Fibroblast of lung (primary cell): ENCODE data around the gene CD3E. TPM values are rescaled to one million over a fixed set of nuclear protein-coding genes. Genes with fewer than 3 reads are reported as not detected.

ENCODE experiments used
- DNase-seq, 2 donors: peaks; one replicate each; pipeline versions ENCODE4 v3.0.0 to v3.0.0-alpha.2; 2010; ENCODE audit warnings: low read depth in 2 of 2
- H2AFZ ChIP-seq: 2 replicates; pipeline ENCODE4 v1.5.1; 2012; ENCODE audit warnings: low read length, control low read depth, inconsistent platforms
- H3K27ac ChIP-seq: 2 replicates; pipeline ENCODE4 v1.5.1; 2011; ENCODE audit warnings: low read length, control low read depth; ENCODE audit not compliant: insufficient read depth
- H3K27me3 ChIP-seq: 2 replicates; pipeline ENCODE4 v1.5.1; 2011; ENCODE audit warnings: mild to moderate bottlenecking, low read length; ENCODE audit not compliant: control insufficient read depth, insufficient read depth
- H3K36me3 ChIP-seq: 2 replicates; pipeline ENCODE4 v1.5.1; 2011; ENCODE audit warnings: low read length; ENCODE audit not compliant: control insufficient read depth, insufficient read depth
- H3K4me1 ChIP-seq: 2 replicates; pipeline ENCODE4 v1.5.1; 2011; ENCODE audit warnings: low read length; ENCODE audit not compliant: control insufficient read depth, insufficient read depth; ENCODE audit errors: extremely low read depth
- H3K4me2 ChIP-seq: 2 replicates; pipeline ENCODE4 v1.5.1; 2011; ENCODE audit warnings: low read length, control low read depth; ENCODE audit not compliant: insufficient read depth; ENCODE audit errors: extremely low read depth
- H3K4me3 ChIP-seq, 4 experiments: fragments of 200-600 bp in 1 of 4; sonication (generic) in 1 of 4; replicated peaks in 1 of 4; 2 replicates each; pipeline ENCODE4 v1.5.1; 2011 to 2016; ENCODE audit warnings: low read length in 4 of 4, low read depth in 3 of 4, mild to moderate bottlenecking in 3 of 4, control low read depth in 2 of 4, inconsistent platforms in 1 of 4, mixed read lengths in 1 of 4; ENCODE audit not compliant: insufficient read depth in 1 of 4; ENCODE audit errors: control extremely low read depth in 1 of 4
- H3K79me2 ChIP-seq: 2 replicates; pipeline ENCODE4 v1.5.1; 2012; ENCODE audit warnings: mild to moderate bottlenecking, low read length, inconsistent platforms; ENCODE audit not compliant: control insufficient read depth, insufficient read depth
- H3K9ac ChIP-seq: 2 replicates; pipeline ENCODE4 v1.5.1; 2011; ENCODE audit warnings: mild to moderate bottlenecking, low read length, control low read depth; ENCODE audit not compliant: insufficient read depth
- H3K9me3 ChIP-seq: 2 replicates; pipeline ENCODE4 v1.5.1; 2012; ENCODE audit warnings: low read depth, low read length; ENCODE audit not compliant: control insufficient read depth, insufficient read depth
- H4K20me1 ChIP-seq: 2 replicates; pipeline ENCODE4 v1.5.1; 2011; ENCODE audit warnings: low read length; ENCODE audit not compliant: control insufficient read depth, insufficient read depth; ENCODE audit errors: extremely low read depth
- CTCF ChIP-seq, 2 donors: IDR thresholded peaks in 1 of 2; conservative IDR thresholded peaks in 1 of 2; 1 replicate in 1 of 2; 2 replicates in 1 of 2; pipeline ENCODE4 v1.5.1; 2011 to 2012; ENCODE audit warnings: low read length in 2 of 2, control low read depth in 1 of 2, inconsistent platforms in 1 of 2, low read depth in 1 of 2, mild to moderate bottlenecking in 1 of 2
- EZH2 ChIP-seq: IDR thresholded peaks from 2 replicates; pipeline ENCODE4 v1.5.1; 2012; ENCODE audit warnings: low read length, control low read depth, mild to moderate bottlenecking; ENCODE audit errors: missing control alignments
- polyA plus RNA-seq, 2 donors: library from polyadenylated mRNA; depleted of rRNA in 1 of 2; stranded (reverse) in 1 of 2; unstranded in 1 of 2; fragments of >200 nt; gene quantifications; 2 replicates each; pipeline ENCODE4 v1.2.1, GENCODE V29; 2011 to 2012; ENCODE audit warnings: missing spikeins in 1 of 2
- total RNA-seq: library from RNA; depleted of rRNA; stranded (reverse); fragments of >200 nt; gene quantifications from 2 replicates; pipeline ENCODE4 v1.2.1, GENCODE V29; 2014

Gene CD3E
- total and polyA plus RNA-seq, 2 donors (not counting 1 experiment from before 2014, with no cell fraction given), result not detected

GRCh38 chr11:118276422-118276821, 28.1 kb upstream of the CD3E start:
- no peak for TF ChIP-seq EZH2
- no peak for TF ChIP-seq CTCF (conservative IDR thresholded peaks at IDR 0.05 in 1 of 2, IDR thresholded peaks at IDR 0.05 in 1 of 2; ENCODE audit: low read depth in 1 of 2, low read length in 2 of 2)
- Histone ChIP-seq H3K27ac (no peak overlapping the region), H3K9ac (no peak overlapping the region), H3K27me3 (no peaks in the 10 kb centered on the region), H4K20me1 (no peaks in the 10 kb centered on the region), H3K4me2 (no peak overlapping the region), H3K79me2 (no peaks in the 10 kb centered on the region), H2AFZ (no peak overlapping the region), H3K9me3 (no peaks in the 10 kb centered on the region), H3K36me3 (no peaks in the 10 kb centered on the region), H3K4me1 (no peaks in the 10 kb centered on the region), H3K4me3 (no peak overlapping the region)
- no peak for DNase-seq

GRCh38 chr11:118277312-118277711, 27.2 kb upstream of the CD3E start:
- Histone ChIP-seq H3K9ac (no peak overlapping the region), H4K20me1 (no peaks in the 10 kb centered on the region), H2AFZ (no peak overlapping the region), H3K27ac (no peak overlapping the region), H3K4me2 (no peak overlapping the region), H3K27me3 (no peaks in the 10 kb centered on the region), H3K9me3 (no peaks in the 10 kb centered on the region), H3K36me3 (no peaks in the 10 kb centered on the region), H3K4me1 (no peaks in the 10 kb centered on the region), H3K79me2 (no peaks in the 10 kb centered on the region), H3K4me3 (no peak overlapping the region)
- peak in 1 of 2 donors; percentile 50 for DNase-seq
- no peak for TF ChIP-seq CTCF (conservative IDR thresholded peaks at IDR 0.05 in 1 of 2, IDR thresholded peaks at IDR 0.05 in 1 of 2; ENCODE audit: low read depth in 1 of 2, low read length in 2 of 2)
- TF ChIP-seq EZH2, result no peak

- Histone ChIP-seq H3K4me3 (no peak overlapping the region), H3K27me3 (no peaks in the 10 kb centered on the region), H3K4me1 (no peaks in the 10 kb centered on the region), H3K4me2 (no peak overlapping the region), H3K9ac (no peak overlapping the region), H3K9me3 (no peaks in the 10 kb centered on the region), H3K79me2 (no peaks in the 10 kb centered on the region), H4K20me1 (no peaks in the 10 kb centered on the region), H2AFZ (no peak overlapping the region), H3K27ac (no peak overlapping the region), H3K36me3 (no peaks in the 10 kb centered on the region)
- DNase-seq, result no peak
- no peak for TF ChIP-seq EZH2
- no peak for TF ChIP-seq CTCF (conservative IDR thresholded peaks at IDR 0.05 in 1 of 2, IDR thresholded peaks at IDR 0.05 in 1 of 2; ENCODE audit: low read depth in 1 of 2, low read length in 2 of 2)
Observed at GRCh38 chr11:118281284-118281683, 23.2 kb upstream of the CD3E start.
